DND-41 (cell line): Measurements from ENCODE around the gene TRIL.

Experiments used
- ATAC-seq: fragments of 200-7000 bp; cut with Tn5 transposase; 3 replicates; pipeline ENCODE4 v1.9.1; 2021; ENCODE audit warnings: low read depth; ENCODE audit not compliant: insufficient read depth
- DNase-seq: peaks from one replicate; pipeline ENCODE4 v3.0.0-alpha.2; 2020
- H2AFZ ChIP-seq: 2 replicates; pipeline ENCODE4 v1.6.0; 2012; ENCODE audit warnings: low read depth, low read length
- H3K27ac ChIP-seq: 2 replicates; pipeline ENCODE4 v1.5.1; 2012; ENCODE audit warnings: low read length, inconsistent platforms
- H3K27me3 ChIP-seq: fragments of 200-600 bp; sonication (generic); 2 replicates; pipeline ENCODE4 v1.6.0; 2012; ENCODE audit warnings: low read length, mild to moderate bottlenecking, inconsistent platforms; ENCODE audit not compliant: insufficient read depth, poor library complexity
- H3K36me3 ChIP-seq: 2 replicates; pipeline ENCODE4 v1.5.1; 2012; ENCODE audit warnings: low read length, inconsistent platforms; ENCODE audit not compliant: insufficient read depth
- H3K4me1 ChIP-seq: 2 replicates; pipeline ENCODE4 v1.5.1; 2012; ENCODE audit warnings: mild to moderate bottlenecking, low read length; ENCODE audit not compliant: insufficient read depth
- H3K4me2 ChIP-seq: 2 replicates; pipeline ENCODE4 v1.6.0; 2012; ENCODE audit warnings: mild to moderate bottlenecking, moderate library complexity, low read length, inconsistent platforms; ENCODE audit not compliant: insufficient read depth
- H3K4me3 ChIP-seq, 2 experiments: fragments of 200-600 bp in 1 of 2; shearing (Covaris generic) in 1 of 2; 2 replicates each; pipeline ENCODE4 v1.5.1; 2012 to 2016; ENCODE audit warnings: inconsistent platforms in 2 of 2, low read length in 2 of 2, mild to moderate bottlenecking in 2 of 2, low read depth in 1 of 2, moderate library complexity in 1 of 2
- H3K79me2 ChIP-seq: 2 replicates; pipeline ENCODE4 v1.6.0; 2012; ENCODE audit warnings: low read length, inconsistent platforms; ENCODE audit not compliant: insufficient read depth
- H3K9ac ChIP-seq: 2 replicates; pipeline ENCODE4 v1.6.0; 2012; ENCODE audit warnings: low read depth, mild to moderate bottlenecking, inconsistent platforms, low read length, moderate library complexity
- H3K9me3 ChIP-seq: 2 replicates; pipeline ENCODE4 v1.5.1; 2012; ENCODE audit warnings: low read length, moderate library complexity, mild to moderate bottlenecking, inconsistent platforms; ENCODE audit not compliant: insufficient read depth, severe bottlenecking
- H4K20me1 ChIP-seq: 2 replicates; pipeline ENCODE4 v1.6.0; 2012; ENCODE audit warnings: low read length; ENCODE audit not compliant: insufficient read depth
- CTCF ChIP-seq: IDR thresholded peaks from 2 replicates; pipeline ENCODE4 v1.5.1; 2012; ENCODE audit warnings: borderline replicate concordance, low read length, moderate library complexity, mild to moderate bottlenecking; ENCODE audit not compliant: poor library complexity, severe bottlenecking; ENCODE audit errors: extremely low read depth
- EZH2 ChIP-seq: IDR thresholded peaks from 3 replicates; pipeline ENCODE4 v1.6.1; 2012; ENCODE audit warnings: borderline replicate concordance, low read depth, mild to moderate bottlenecking, moderate library complexity, low read length, inconsistent platforms; ENCODE audit not compliant: severe bottlenecking

TRIL gene

GRCh38 chr7:29005406-29005805, 47.3 kb upstream of the TRIL start:
- Histone ChIP-seq H3K4me3 (no peak overlapping the region), H3K4me1 (no peaks in the 10 kb centered on the region), H4K20me1 (no peaks in the 10 kb centered on the region), H3K27me3 (no peaks in the 10 kb centered on the region), H3K79me2 (no peaks in the 10 kb centered on the region), H2AFZ (no peak overlapping the region), H3K9ac (no peak overlapping the region), H3K9me3 (no peaks in the 10 kb centered on the region), H3K27ac (no peak overlapping the region), H3K36me3 (no peaks in the 10 kb centered on the region), H3K4me2 (no peak overlapping the region)
- DNase-seq (no peak), ATAC-seq (no peak)
- TF ChIP-seq EZH2: no peak
- no peak for TF ChIP-seq CTCF

GRCh38 chr7:29003703-29004102, 45.6 kb upstream of the TRIL start:
- Histone ChIP-seq H3K36me3 (no peaks in the 10 kb centered on the region), H2AFZ (no peak overlapping the region), H3K4me2 (no peak overlapping the region), H3K9ac (no peak overlapping the region), H3K79me2 (no peaks in the 10 kb centered on the region), H3K27me3 (no peaks in the 10 kb centered on the region), H3K4me1 (no peaks in the 10 kb centered on the region), H3K27ac (no peak overlapping the region), H4K20me1 (no peaks in the 10 kb centered on the region), H3K9me3 (no peaks in the 10 kb centered on the region), H3K4me3 (no peak overlapping the region)
- no peak for DNase-seq
- no peak for TF ChIP-seq EZH2
- no peak for ATAC-seq

- TF ChIP-seq CTCF (no peak), EZH2 (no peak)
- H3K9me3 ChIP-seq: no peaks in the 10 kb centered on the region
- H4K20me1 ChIP-seq: no peaks in the 10 kb centered on the region
- no peak overlapping the region for H3K4me2 ChIP-seq
- no peaks in the 10 kb centered on the region for H3K27me3 ChIP-seq
- ATAC-seq: no peak
- no peaks in the 10 kb centered on the region for H3K79me2 ChIP-seq
- no peak overlapping the region for H3K4me3 ChIP-seq
- no peaks in the 10 kb centered on the region for H3K4me1 ChIP-seq
- no peak overlapping the region for H3K27ac ChIP-seq
- no peak for DNase-seq
- H2AFZ ChIP-seq: no peak overlapping the region
- H3K36me3 ChIP-seq: peaks cover 5% of the 10 kb centered on the region; the same call in 1 of the 2 replicates
- no peak overlapping the region for H3K9ac ChIP-seq
These were observed 42.6 kb upstream of the TRIL start for GRCh38 chr7:29000717-29001076.

GRCh38 chr7:28999895-29000716, 42.0 kb upstream of the TRIL start:
- ATAC-seq: no peak
- TF ChIP-seq CTCF (no peak), EZH2 (no peak)

More at GRCh38 chr7:28999895-29000716, 42.0 kb upstream of the TRIL start:
- peaks cover 5% of the 10 kb centered on the region; the same call in 1 of the 2 replicates for H3K36me3 ChIP-seq
- H3K4me1 ChIP-seq: no peaks in the 10 kb centered on the region
- no peak overlapping the region for H3K9ac ChIP-seq
- H3K79me2 ChIP-seq: no peaks in the 10 kb centered on the region
- no peak for DNase-seq
- no peak overlapping the region for H3K4me3 ChIP-seq
- H3K9me3 ChIP-seq: no peaks in the 10 kb centered on the region
- H3K27ac ChIP-seq: no peak overlapping the region
- no peaks in the 10 kb centered on the region for H4K20me1 ChIP-seq
- no peak overlapping the region for H2AFZ ChIP-seq
- H3K4me2 ChIP-seq: no peak overlapping the region
- no peaks in the 10 kb centered on the region for H3K27me3 ChIP-seq
